ENCODE measurements around the gene PHKA2.

PHKA2 gene

GRCh38 chrX:18896680-18897544, 87.0 kb downstream of the PHKA2 start:
- no peaks in the 10 kb centered on the region for H3K27me3 ChIP-seq (ENCODE audit: control insufficient read depth, insufficient read depth, low read length)
- peaks cover 9% of the 10 kb centered on the region for H3K9me3 ChIP-seq (ENCODE audit: control insufficient read depth, low read depth, low read length)
- H3K4me3 ChIP-seq (ENCODE audit: low read length) = no peak overlapping the region
- H3K4me1 ChIP-seq (ENCODE audit: control insufficient read depth, low read depth, low read length) = no peaks in the 10 kb centered on the region
- H3K36me3 ChIP-seq (ENCODE audit: control insufficient read depth, low read depth, low read length) = peaks cover 6% of the 10 kb centered on the region
- H3K27ac ChIP-seq (ENCODE audit: low read length) = no peak overlapping the region
- H3K9ac ChIP-seq (ENCODE audit: low read length) = no peak overlapping the region

- Histone ChIP-seq H3K27ac (ENCODE audit: low read length) (no peak overlapping the region), H3K4me3 (ENCODE audit: low read length) (no peak overlapping the region), H3K9ac (ENCODE audit: low read length) (no peak overlapping the region), H3K4me1 (ENCODE audit: control insufficient read depth, low read depth, low read length) (no peaks in the 10 kb centered on the region), H3K36me3 (ENCODE audit: control insufficient read depth, low read depth, low read length) (no peaks in the 10 kb centered on the region), H3K9me3 (ENCODE audit: control insufficient read depth, low read depth, low read length) (peaks cover 8% of the 10 kb centered on the region), H3K27me3 (ENCODE audit: control insufficient read depth, insufficient read depth, low read length) (no peaks in the 10 kb centered on the region)
These were observed 88.5 kb downstream of the PHKA2 start for GRCh38 chrX:18895189-18895951.

DNA sequence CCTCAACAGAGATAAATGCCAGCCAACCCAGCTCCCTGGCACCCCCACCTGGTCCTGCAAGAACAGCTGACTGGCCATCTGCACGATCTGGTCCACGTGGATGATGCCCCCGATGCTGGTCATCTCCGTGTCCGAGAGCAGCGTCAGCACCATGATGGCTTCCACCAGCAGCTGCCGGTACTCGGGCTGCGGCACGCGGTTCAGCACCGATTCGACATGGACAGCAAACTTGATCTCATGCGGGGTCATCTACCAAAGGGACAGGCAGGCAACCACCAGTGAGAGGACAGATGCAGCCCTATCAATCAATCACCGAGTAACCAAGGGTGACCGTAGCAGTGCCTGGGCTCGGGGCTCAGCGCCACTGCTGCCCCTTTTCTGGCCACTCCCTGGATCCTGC, 89.8 kb downstream of the PHKA2 start:
- Histone ChIP-seq H3K36me3 (ENCODE audit: control insufficient read depth, low read depth, low read length) (no peaks in the 10 kb centered on the region), H3K27me3 (ENCODE audit: control insufficient read depth, insufficient read depth, low read length) (no peaks in the 10 kb centered on the region), H3K27ac (ENCODE audit: low read length) (no peak overlapping the region), H3K4me3 (ENCODE audit: low read length) (no peak overlapping the region), H3K9ac (ENCODE audit: low read length) (no peak overlapping the region), H3K4me1 (ENCODE audit: control insufficient read depth, low read depth, low read length) (no peaks in the 10 kb centered on the region), H3K9me3 (ENCODE audit: control insufficient read depth, low read depth, low read length) (peaks cover 8% of the 10 kb centered on the region)

DNA sequence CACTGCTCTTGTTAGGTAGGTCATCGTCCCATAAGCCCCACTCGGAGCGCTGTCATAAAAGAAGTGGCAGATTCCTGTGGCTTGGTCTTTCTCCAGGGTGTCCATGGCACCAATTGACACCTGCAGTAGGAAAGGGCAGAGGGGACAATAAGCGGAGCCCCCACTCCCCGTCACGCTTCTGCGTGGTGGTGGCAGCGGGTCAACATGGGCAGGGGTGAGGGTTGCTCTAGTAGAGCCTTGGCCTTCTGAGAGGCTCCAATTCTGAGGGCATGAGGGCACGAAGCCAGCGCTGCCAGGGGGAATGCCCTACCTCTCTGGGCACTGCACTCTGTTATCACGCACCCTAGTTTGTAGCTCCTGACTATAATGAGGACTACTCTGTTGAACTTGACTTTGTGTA, 90.4 kb downstream of the PHKA2 start:
- Histone ChIP-seq H3K4me1 (ENCODE audit: control insufficient read depth, low read depth, low read length) (no peaks in the 10 kb centered on the region), H3K4me3 (ENCODE audit: low read length) (no peak overlapping the region), H3K9me3 (ENCODE audit: control insufficient read depth, low read depth, low read length) (peaks cover 8% of the 10 kb centered on the region), H3K27me3 (ENCODE audit: control insufficient read depth, insufficient read depth, low read length) (no peaks in the 10 kb centered on the region), H3K27ac (ENCODE audit: low read length) (no peak overlapping the region), H3K36me3 (ENCODE audit: control insufficient read depth, low read depth, low read length) (no peaks in the 10 kb centered on the region), H3K9ac (ENCODE audit: low read length) (no peak overlapping the region)

- no peak overlapping the region for H3K4me3 ChIP-seq (ENCODE audit: low read length)
- peaks cover 8% of the 10 kb centered on the region for H3K9me3 ChIP-seq (ENCODE audit: control insufficient read depth, low read depth, low read length)
- no peaks in the 10 kb centered on the region for H3K4me1 ChIP-seq (ENCODE audit: control insufficient read depth, low read depth, low read length)
- no peak overlapping the region for H3K9ac ChIP-seq (ENCODE audit: low read length)
- no peaks in the 10 kb centered on the region for H3K27me3 ChIP-seq (ENCODE audit: control insufficient read depth, insufficient read depth, low read length)
- H3K36me3 ChIP-seq (ENCODE audit: control insufficient read depth, low read depth, low read length) = no peaks in the 10 kb centered on the region
- H3K27ac ChIP-seq (ENCODE audit: low read length) = no peak overlapping the region
These were observed 91.0 kb downstream of the PHKA2 start for GRCh38 chrX:18892899-18893298.

GRCh38 chrX:18891548-18891945, 92.4 kb downstream of the PHKA2 start:
- H3K9me3 ChIP-seq (ENCODE audit: control insufficient read depth, low read depth, low read length) = peaks cover 4% of the 10 kb centered on the region

GRCh38 chrX:18890724-18891547, 93.0 kb downstream of the PHKA2 start:
- H3K9me3 ChIP-seq (ENCODE audit: control insufficient read depth, low read depth, low read length) = peaks cover 4% of the 10 kb centered on the region

More at GRCh38 chrX:18891548-18891945, 92.4 kb downstream of the PHKA2 start:
- Histone ChIP-seq H3K27ac (ENCODE audit: low read length) (no peak overlapping the region), H3K4me3 (ENCODE audit: low read length) (no peak overlapping the region), H3K4me1 (ENCODE audit: control insufficient read depth, low read depth, low read length) (no peaks in the 10 kb centered on the region), H3K27me3 (ENCODE audit: control insufficient read depth, insufficient read depth, low read length) (no peaks in the 10 kb centered on the region), H3K9ac (ENCODE audit: low read length) (no peak overlapping the region), H3K36me3 (ENCODE audit: control insufficient read depth, low read depth, low read length) (no peaks in the 10 kb centered on the region)

DNA sequence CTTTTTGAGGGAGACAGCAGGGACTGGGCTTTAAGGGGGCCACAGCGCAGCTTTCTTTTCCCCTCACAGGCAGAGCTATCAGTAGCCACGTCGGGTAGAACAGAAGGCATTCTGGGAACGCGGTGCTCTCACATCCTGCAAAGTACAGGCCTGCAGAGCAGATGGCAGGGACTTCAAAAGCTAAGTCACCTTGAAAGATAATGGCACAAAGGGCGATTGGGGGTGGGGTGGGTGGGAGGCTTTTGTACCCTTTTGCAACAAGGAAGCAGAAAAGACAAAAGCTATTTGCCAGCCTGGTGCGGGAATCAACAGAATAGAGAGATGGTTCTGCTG, 93.9 kb downstream of the PHKA2 start:
- Histone ChIP-seq H3K4me1 (ENCODE audit: control insufficient read depth, low read depth, low read length) (no peaks in the 10 kb centered on the region), H3K4me3 (ENCODE audit: low read length) (no peak overlapping the region), H3K27ac (ENCODE audit: low read length) (no peak overlapping the region), H3K9ac (ENCODE audit: low read length) (no peak overlapping the region), H3K27me3 (ENCODE audit: control insufficient read depth, insufficient read depth, low read length) (no peaks in the 10 kb centered on the region), H3K9me3 (ENCODE audit: control insufficient read depth, low read depth, low read length) (peaks cover 4% of the 10 kb centered on the region), H3K36me3 (ENCODE audit: control insufficient read depth, low read depth, low read length) (no peaks in the 10 kb centered on the region)

More at GRCh38 chrX:18890724-18891547, 93.0 kb downstream of the PHKA2 start:
- H3K36me3 ChIP-seq (ENCODE audit: control insufficient read depth, low read depth, low read length) = no peaks in the 10 kb centered on the region
- H3K4me3 ChIP-seq (ENCODE audit: low read length) = no peak overlapping the region
- no peaks in the 10 kb centered on the region for H3K27me3 ChIP-seq (ENCODE audit: control insufficient read depth, insufficient read depth, low read length)
- no peaks in the 10 kb centered on the region for H3K4me1 ChIP-seq (ENCODE audit: control insufficient read depth, low read depth, low read length)
- H3K27ac ChIP-seq (ENCODE audit: low read length) = no peak overlapping the region
- H3K9ac ChIP-seq (ENCODE audit: low read length) = no peak overlapping the region

GRCh38 chrX:18889346-18890048, 94.4 kb downstream of the PHKA2 start:
- Histone ChIP-seq H3K27ac (ENCODE audit: low read length) (no peak overlapping the region), H3K9me3 (ENCODE audit: control insufficient read depth, low read depth, low read length) (peaks cover 4% of the 10 kb centered on the region), H3K9ac (ENCODE audit: low read length) (no peak overlapping the region), H3K27me3 (ENCODE audit: control insufficient read depth, insufficient read depth, low read length) (no peaks in the 10 kb centered on the region), H3K4me3 (ENCODE audit: low read length) (no peak overlapping the region), H3K36me3 (ENCODE audit: control insufficient read depth, low read depth, low read length) (no peaks in the 10 kb centered on the region), H3K4me1 (ENCODE audit: control insufficient read depth, low read depth, low read length) (no peaks in the 10 kb centered on the region)

GRCh38 chrX:18888281-18888680, 95.6 kb downstream of the PHKA2 start:
- Histone ChIP-seq H3K9ac (ENCODE audit: low read length) (no peak overlapping the region), H3K27me3 (ENCODE audit: control insufficient read depth, insufficient read depth, low read length) (no peaks in the 10 kb centered on the region)

GRCh38 chrX:18887825-18888212, 96.1 kb downstream of the PHKA2 start:
- no peak overlapping the region for H3K9ac ChIP-seq (ENCODE audit: low read length)
- H3K4me3 ChIP-seq (ENCODE audit: low read length) = no peak overlapping the region
- no peaks in the 10 kb centered on the region for H3K4me1 ChIP-seq (ENCODE audit: control insufficient read depth, low read depth, low read length)
- H3K27ac ChIP-seq (ENCODE audit: low read length) = no peak overlapping the region
- H3K9me3 ChIP-seq (ENCODE audit: control insufficient read depth, low read depth, low read length) = peaks cover 4% of the 10 kb centered on the region
- no peaks in the 10 kb centered on the region for H3K27me3 ChIP-seq (ENCODE audit: control insufficient read depth, insufficient read depth, low read length)
- no peaks in the 10 kb centered on the region for H3K36me3 ChIP-seq (ENCODE audit: control insufficient read depth, low read depth, low read length)

More at GRCh38 chrX:18888281-18888680, 95.6 kb downstream of the PHKA2 start:
- Histone ChIP-seq H3K27ac (ENCODE audit: low read length) (no peak overlapping the region), H3K4me1 (ENCODE audit: control insufficient read depth, low read depth, low read length) (no peaks in the 10 kb centered on the region), H3K36me3 (ENCODE audit: control insufficient read depth, low read depth, low read length) (no peaks in the 10 kb centered on the region), H3K4me3 (ENCODE audit: low read length) (no peak overlapping the region), H3K9me3 (ENCODE audit: control insufficient read depth, low read depth, low read length) (peaks cover 4% of the 10 kb centered on the region)

Data from iPS-18a (cell line).